Hepatic stellate cell (primary cell): ENCODE data around the gene EEF1A2.
A peak's percentile ranks its signal among the peaks of the same experiment; 100 is the strongest.
"Not testable (repeated sequence)": the region's sequence is repeated elsewhere in the genome, so short reads cannot be mapped to it uniquely, and the experiment has no call there.

Experiments used
- DNase-seq: peaks from one replicate; pipeline ENCODE4 v3.0.0; 2011; ENCODE audit warnings: low spot score

EEF1A2 gene

DNA sequence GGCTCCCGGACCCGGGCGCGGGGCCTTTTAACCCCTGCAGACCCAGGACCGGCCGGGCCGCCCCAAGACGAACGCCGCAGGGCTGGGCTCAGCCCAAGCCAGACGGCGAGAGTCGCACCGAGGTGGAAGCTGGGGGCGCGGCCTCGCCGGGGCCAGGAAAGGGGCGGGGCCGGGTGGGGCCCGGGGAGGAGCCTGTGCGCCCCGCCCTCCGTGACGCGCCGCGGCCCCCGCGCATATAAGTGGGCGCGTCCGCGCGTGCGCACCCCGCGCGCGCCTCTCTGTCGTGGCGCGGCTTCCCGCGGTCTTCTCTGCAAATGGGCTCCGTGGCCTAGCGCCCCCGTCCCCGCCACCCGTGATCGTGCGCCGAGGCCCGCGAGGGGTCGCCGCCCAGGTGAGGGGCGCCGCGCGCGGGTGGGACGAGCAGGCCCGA lies 21.6 kb upstream of the EEF1A2 start, which contains the start of gene PPDPF:
PPDPF (plus strand) TSS at position 262 of the 430 bp plus-strand sequence. CDS start 544 bp downstream, outside the sequence.
- peak; percentile 98 for DNase-seq

DNA sequence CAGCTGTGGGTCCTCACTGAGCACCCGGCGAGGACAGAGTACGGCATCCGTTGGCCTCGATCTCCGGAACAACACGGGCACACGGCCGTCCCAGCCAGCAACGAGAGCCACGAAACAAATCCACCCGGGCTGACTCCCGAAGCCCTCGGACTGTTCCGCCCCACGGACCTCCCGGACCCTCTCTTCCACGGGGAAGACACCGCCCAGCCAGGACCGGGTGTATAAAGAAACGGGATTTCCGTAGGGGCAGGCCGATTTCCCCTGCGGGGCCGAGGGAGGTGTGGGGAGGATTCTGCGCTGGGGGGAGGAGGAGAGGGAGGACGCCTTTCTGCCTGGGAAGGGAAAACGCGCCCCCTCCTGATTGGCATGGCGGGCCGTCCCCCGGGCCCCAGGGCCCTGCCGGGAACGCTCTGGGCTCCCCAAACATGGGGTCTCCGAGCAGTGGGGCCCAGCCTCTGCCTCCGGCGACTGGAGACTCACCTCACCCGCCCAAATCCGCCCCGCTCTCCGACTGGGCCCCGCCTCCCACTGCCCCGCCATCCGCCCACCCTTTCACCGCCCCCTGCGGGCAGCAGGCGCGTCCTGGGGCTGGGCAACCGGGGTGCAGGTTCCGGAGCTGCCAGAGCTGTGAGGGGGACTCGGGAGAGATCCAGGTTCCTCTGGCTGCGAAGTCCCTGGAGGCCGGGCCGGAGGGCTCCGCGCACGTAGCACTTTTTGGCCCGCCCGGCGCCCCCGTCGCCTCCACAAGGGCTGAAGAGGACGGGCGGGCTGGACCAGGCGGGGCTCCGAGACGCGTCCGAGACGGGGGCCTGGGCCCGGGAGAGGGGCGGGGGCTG lies 21.0 kb upstream of the EEF1A2 start:
- peak; percentile 69 for DNase-seq

GRCh38 chr20:63518946-63519667 lies 20.2 kb upstream of the EEF1A2 start:
- no peak for DNase-seq

DNA sequence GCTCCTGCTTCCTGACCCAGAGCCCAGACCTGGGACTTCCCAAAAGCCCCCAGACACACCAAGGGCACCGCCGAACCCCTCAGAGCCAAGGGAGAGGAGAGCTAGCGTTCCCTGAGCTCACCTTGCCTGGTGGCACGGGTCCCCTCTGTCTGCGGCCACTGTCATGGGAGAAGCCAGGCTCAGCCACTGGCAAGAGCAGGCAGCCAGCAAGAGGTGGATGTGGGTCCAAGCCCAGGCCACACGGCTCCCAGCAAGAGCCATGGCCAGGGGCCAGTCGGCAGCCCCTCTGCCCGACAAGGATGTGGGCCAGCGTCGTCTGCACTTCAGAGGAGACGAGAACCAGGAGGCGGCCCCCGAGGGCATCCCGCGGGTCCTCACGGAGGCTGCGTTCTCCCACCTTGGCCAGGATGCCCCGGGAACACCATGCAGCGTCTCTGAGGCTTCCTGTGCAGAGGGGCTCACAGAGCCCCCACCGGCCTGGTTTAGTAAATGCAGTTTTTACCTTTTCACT lies 19.5 kb upstream of the EEF1A2 start:
- no peak for DNase-seq

- no peak for DNase-seq
Measured at GRCh38 chr20:63517376-63518309, 18.8 kb upstream of the EEF1A2 start.

DNA sequence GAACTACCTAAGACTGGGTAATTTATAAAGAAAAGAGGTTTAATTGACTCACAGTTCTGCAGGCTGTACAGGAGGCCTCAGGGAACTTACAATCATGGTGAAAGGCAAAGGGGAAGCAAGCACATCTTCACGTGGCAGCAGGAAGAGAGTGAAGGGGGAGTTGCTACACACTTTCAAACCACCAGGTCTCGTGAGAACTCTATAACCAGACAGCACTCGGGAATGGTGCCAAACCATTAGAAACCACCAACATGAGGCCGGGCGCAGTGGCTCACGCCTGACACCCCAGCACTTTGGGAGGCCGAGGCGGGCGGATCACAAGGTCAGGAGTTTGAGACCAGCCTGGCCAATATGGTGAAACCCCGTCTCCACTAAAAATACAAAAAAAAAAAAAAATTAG lies 15.6 kb upstream of the EEF1A2 start:
- DNase-seq, result not testable (repeated sequence)

GRCh38 chr20:63513207-63513606 lies 14.3 kb upstream of the EEF1A2 start:
- no peak for DNase-seq

- no peak for DNase-seq
Measured at GRCh38 chr20:63509088-63509564, 10.2 kb upstream of the EEF1A2 start.

- DNase-seq, result no peak
Measured at GRCh38 chr20:63508072-63508768, 9.3 kb upstream of the EEF1A2 start.

DNA sequence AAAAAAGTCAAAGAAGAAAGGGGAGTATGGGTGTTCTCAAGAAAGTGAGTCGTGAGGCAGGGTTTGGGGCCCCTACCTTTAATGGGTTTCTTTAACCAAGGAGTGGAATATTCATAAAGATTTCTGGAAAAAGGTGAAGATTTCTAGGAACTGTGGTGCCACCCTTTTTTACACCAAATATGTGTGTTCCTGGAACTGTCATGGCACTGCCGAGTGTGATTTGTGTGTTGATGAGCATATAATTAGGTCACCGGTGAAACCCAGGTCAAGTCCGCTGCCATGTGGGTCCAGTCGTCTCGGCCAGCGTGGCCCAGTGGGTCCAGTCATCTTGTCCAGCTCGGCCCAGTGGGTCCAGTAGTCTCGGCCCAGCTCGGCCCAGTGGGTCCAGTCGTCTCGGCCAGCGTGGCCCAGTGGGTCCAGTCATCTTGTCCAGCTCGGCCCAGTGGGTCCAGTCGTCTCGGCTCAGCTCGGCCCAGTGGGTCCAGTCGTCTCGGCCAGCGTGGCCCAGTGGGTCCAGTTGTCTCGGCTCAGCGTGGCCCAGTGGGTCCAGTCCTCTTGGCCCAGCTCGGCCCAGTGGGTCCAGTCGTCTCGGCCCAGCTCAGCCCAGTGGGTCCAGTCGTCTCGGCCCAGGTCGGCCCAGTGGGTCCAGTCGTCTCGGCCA lies 8.3 kb upstream of the EEF1A2 start:
- DNase-seq, result no peak

DNA sequence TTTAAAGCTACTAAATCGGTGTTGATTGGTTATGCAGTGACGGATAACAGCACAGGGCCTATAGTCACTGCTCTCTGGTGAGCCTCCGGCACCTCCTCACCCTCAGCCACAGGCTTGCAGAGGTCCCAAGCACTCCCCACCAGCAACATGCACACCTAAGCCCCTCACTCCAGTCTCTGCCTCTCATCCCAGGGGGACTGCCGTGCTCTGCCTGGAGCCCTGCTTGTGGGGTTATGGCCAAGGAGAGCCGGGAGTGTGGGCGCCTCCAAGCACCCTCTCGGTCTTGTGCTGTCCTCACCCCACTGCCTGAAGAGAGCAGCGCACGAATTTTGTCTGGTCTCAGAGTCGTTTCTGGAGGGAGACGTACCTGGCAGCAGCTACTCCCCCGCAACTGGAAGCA lies 6.8 kb upstream of the EEF1A2 start:
- no peak for DNase-seq

- no peak for DNase-seq
Measured at GRCh38 chr20:63505281-63505680, 6.4 kb upstream of the EEF1A2 start.

DNA sequence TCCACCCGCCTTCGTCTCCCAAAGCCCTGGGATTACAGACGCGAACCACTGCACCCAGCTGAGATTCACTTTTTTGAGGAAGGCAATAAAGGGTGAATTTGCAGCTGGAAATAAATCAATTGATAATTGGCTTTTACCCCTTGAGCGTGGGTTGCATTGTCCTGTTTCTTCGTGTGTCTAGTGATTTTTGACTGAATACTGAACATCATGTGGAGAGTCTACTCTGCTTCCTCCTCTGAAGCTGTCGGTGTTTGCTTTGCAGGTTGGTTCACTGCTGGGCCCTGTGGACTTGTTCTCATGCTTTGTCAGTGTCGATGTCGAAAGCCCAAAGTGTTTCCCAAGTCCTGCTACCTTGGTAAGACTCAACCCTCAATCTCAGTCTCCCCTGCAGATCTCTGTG lies 5.8 kb upstream of the EEF1A2 start:
- DNase-seq, result no peak

DNA sequence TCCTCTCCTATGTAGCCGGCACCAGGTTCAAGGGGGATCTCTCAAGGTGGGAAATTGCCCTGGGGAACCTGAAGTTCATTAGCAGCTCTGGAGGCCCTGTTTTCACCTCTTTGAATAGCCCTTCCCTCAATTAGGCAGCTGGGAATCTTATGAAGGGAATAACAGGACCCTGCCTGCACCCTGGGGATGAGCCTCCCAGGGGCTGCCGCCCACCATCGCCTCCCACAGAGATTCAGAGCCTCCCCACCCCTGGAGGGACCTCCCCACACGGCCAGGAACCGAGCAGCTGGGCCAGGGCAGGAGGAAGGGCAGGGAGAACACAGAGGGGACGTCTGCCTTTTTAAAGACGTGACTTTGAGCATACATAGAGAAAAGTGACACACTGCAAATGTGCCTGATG lies 4.6 kb upstream of the EEF1A2 start:
- DNase-seq, result no peak

- no peak for DNase-seq
Measured at GRCh38 chr20:63502671-63503172, 3.8 kb upstream of the EEF1A2 start.

DNA sequence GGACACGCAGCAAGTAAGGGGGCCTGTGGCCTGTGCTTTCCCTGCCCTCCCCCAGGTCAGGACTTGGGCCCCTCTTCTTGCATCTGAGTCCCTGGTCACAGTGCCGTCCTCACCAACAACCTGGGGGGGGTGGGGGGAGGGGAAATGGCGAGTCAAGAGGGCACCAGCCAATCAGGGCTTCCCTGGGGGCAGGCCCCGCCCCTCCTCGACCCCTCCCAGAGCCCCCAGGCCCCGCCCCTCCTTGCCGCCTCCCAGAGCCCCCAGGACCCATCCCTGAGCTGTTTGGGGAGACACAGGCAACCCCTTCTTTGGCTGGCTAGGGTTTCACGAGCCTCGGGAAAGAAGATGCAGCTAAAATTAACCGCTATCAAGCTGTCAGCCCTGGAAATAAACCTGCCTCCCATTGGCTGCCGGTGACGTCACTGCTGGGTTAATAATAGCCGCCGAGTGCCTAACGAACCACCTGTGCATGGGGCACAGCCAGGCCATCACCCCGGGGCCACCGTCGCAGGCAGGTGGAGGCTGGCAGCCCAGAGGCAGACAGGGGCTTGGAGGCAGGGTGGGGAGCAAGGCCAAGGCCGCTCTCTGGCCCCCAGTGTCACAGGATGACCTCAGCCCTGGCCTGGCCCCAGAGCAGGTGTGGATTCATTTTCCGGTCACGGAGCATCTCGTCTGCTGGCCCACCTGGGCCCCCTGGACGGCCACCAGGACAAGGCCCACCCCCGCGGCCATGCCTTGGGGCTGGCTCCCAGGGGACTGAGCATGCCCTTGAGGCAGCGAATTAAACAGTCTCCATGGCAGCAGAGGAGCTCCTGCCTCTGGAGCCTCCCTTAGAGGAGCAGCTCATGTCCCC lies 3.2 kb upstream of the EEF1A2 start:
- peak; percentile 49 for DNase-seq

DNA sequence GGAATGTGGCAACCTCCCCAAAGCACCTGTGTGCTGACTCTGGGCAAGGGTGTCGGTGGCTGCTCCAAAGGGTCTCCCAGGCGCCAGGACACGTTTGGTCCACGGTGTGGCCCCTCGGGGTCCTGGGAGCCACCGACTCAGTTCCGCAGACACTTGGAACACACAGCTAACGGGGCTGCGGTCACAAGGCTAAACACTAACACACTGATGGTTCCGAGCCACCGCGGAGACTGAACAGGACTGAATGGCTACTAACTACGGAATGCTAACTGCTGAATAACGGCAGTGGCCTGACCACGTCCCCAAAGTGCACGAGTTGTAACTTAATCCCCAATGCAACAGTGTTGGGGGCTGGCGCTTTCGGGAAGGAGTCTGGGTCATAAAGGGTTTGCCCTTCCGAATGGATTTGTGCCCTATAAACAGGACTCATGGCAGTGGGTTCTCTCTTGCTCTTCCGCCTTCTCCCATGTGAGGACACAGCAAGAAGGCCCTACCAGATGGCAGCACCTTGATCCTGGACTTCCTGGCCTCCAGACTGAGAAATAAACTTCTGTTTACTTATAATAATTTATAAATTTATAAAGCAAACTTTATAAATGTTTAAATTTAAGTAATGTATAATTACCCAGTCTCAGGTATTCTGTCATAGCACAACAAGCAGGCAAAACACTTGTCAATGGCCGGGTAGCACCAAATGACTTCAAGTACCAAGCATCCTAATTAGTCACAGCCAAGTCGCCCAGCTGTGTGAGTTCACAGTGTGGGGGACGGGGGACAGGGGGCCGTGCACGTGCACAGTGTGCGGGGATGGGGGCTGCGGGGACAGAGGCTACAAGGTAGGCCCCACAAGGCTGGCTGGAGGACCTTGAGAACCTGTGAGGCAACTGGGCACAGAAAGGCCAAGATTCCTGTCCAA lies 2.3 kb upstream of the EEF1A2 start:
- DNase-seq, result no peak

- no peak for DNase-seq
Measured at GRCh38 chr20:63500151-63500901, 1.4 kb upstream of the EEF1A2 start.
